ENCODE results near the gene RFPL2.
"Not testable (repeated sequence)": the region's sequence is repeated elsewhere in the genome, so short reads cannot be mapped to it uniquely, and the experiment has no call there.

DNA sequence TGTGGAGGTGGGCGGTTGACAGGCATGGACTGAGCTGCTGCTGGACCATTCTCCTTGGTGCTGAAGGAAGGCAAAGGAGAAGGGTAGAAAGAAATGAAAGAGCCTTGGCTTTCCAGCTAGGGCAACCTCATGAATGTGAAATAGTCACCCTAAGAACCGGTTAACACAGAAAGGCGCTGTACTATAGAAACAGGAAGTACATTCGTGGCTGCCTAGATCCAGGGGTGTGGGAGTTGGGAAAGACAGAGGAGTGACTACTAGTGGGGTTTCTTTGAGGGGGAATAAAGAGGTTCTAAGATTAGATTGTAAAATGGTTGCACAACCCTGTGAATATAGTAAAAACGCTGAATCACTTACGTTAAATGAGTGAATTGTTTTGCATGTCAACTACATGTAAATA is 53.2 kb downstream of the RFPL2 start:
- TF ChIP-seq ZNF274 (IDR thresholded peaks at IDR 0.05; ENCODE audit: low read depth, low read length); SUZ12 (IDR thresholded peaks at IDR 0.05; ENCODE audit: extremely low read depth, insufficient read depth, insufficient read length); YY1 (IDR thresholded peaks at IDR 0.05; ENCODE audit: insufficient read depth, insufficient read length): not testable (repeated sequence)
